ENCODE results near the gene PPP4C.

DNA sequence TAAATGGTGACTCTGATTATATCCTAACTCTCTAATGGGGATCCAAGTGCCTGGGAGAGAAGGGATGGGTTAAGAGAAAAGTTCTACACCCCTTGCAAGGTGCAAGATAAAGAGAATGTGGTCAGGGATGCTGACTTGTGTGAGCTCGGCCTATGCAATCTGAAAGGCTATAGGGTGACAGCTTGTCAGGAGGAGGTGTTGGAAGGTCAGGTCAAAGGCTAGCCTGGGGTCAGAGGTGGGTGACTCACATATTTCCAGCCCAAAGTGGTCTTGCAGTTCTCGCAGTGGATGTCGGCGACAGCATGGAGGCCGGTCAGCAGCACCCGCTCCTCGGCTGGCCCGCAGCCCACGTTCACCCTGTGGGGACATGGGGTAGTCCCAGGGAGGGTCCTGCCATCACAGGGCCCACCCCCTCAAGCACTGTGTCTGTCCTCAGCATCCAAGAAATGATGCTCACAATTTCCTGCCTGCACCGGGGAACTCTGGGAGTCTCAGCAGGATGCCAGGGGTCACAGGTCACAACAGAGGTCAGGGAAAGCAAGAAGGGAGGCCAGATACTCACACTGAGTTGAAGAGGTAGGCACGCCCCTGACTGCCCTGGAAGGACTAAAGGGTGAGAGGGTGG lies 18.9 kb downstream of the PPP4C start:
- TF ChIP-seq, protein P1, sequence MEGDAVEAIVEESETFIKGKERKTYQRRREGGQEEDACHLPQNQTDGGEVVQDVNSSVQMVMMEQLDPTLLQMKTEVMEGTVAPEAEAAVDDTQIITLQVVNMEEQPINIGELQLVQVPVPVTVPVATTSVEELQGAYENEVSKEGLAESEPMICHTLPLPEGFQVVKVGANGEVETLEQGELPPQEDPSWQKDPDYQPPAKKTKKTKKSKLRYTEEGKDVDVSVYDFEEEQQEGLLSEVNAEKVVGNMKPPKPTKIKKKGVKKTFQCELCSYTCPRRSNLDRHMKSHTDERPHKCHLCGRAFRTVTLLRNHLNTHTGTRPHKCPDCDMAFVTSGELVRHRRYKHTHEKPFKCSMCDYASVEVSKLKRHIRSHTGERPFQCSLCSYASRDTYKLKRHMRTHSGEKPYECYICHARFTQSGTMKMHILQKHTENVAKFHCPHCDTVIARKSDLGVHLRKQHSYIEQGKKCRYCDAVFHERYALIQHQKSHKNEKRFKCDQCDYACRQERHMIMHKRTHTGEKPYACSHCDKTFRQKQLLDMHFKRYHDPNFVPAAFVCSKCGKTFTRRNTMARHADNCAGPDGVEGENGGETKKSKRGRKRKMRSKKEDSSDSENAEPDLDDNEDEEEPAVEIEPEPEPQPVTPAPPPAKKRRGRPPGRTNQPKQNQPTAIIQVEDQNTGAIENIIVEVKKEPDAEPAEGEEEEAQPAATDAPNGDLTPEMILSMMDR (IDR thresholded peaks at IDR 0.05), result no peak
- TF ChIP-seq POLR2A (IDR thresholded peaks at IDR 0.05), result no peak

All from body of pancreas (tissue), 4 donors.